IMR-90 (cell line): Measurements from ENCODE around the gene RYR3. TPM values are rescaled to one million over a fixed set of nuclear protein-coding genes. Genes with fewer than 3 reads are reported as not detected.

Experiments
- ATAC-seq: fragments of 200-7000 bp; cut with Tn5 transposase; 2 replicates; pipeline ENCODE4 v1.9.1; 2020; ENCODE audit warnings: low read depth, mild to moderate bottlenecking, moderate library complexity
- BruUV-seq: library from RNA; stranded (reverse); fragments of 400-500 nt; replicated peaks from 2 replicates; lab custom pipeline; 2021; lab: Mats Ljungman, UMichigan
- CTCF ChIA-PET: fragments of 300-600 bp; formaldehyde crosslinking; extraction: SDS; loops from one replicate; lab custom pipeline; 2021; ENCODE audit warnings: antibody characterized with exemption; lab: Yijun Ruan, JAX
- POLR2A ChIA-PET: fragments of 300-600 bp; sonication (Branson Sonifier 250); formaldehyde crosslinking; loops from one replicate; lab custom pipeline; 2022; ENCODE audit warnings: antibody characterized with exemption; ENCODE audit not compliant: unreplicated experiment; lab: Charles Lee
- DNase-seq: peaks from one replicate; pipeline ENCODE4 v3.0.0; 2013
- H2AFZ ChIP-seq: replicated peaks from 2 replicates; pipeline ENCODE3; 2013; ENCODE audit warnings: low read length, mild to moderate bottlenecking; ENCODE audit not compliant: poor library complexity
- H2AK5ac ChIP-seq: 2 replicates; pipeline ENCODE4 v1.6.1; 2013; ENCODE audit warnings: low read depth, low read length, inconsistent platforms
- H2AK9ac ChIP-seq: replicated peaks from 2 replicates; pipeline ENCODE3; 2013; ENCODE audit warnings: mild to moderate bottlenecking, low read depth, low read length, moderate library complexity; ENCODE audit not compliant: poor library complexity
- H2BK120ac ChIP-seq: 2 replicates; pipeline ENCODE4 v1.6.1; 2013; ENCODE audit warnings: low read depth, low read length, inconsistent platforms
- H2BK15ac ChIP-seq: 3 replicates; pipeline ENCODE4 v1.6.1; 2013; ENCODE audit warnings: low read depth, low read length, inconsistent platforms
- H2BK20ac ChIP-seq: 2 replicates; pipeline ENCODE4 v1.6.1; 2013; ENCODE audit warnings: low read depth, mild to moderate bottlenecking, inconsistent platforms, low read length, moderate library complexity
- H2BK5ac ChIP-seq: 2 replicates; pipeline ENCODE4 v1.6.1; 2013; ENCODE audit warnings: mild to moderate bottlenecking, low read depth, low read length, inconsistent platforms; ENCODE audit not compliant: poor library complexity, severe bottlenecking
- H3K14ac ChIP-seq: replicated peaks from 2 replicates; pipeline ENCODE4 v1.6.1; 2013; ENCODE audit warnings: low read depth, low read length, inconsistent platforms
- H3K18ac ChIP-seq: 2 replicates; pipeline ENCODE4 v1.6.1; 2013; ENCODE audit warnings: low read depth, low read length, control low read depth
- H3K23ac ChIP-seq: 2 replicates; pipeline ENCODE4 v1.6.1; 2013; ENCODE audit warnings: low read depth, low read length, inconsistent platforms
- H3K27ac ChIP-seq: 2 replicates; pipeline ENCODE4 v1.5.1; 2013; ENCODE audit warnings: mild to moderate bottlenecking, control low read depth, low read length; ENCODE audit not compliant: insufficient read depth
- H3K27me3 ChIP-seq: 2 replicates; pipeline ENCODE4 v1.6.1; 2013; ENCODE audit warnings: low read length; ENCODE audit not compliant: control insufficient read depth, insufficient read depth
- H3K36me3 ChIP-seq: 2 replicates; pipeline ENCODE4 v1.6.1; 2013; ENCODE audit warnings: low read length, mixed read lengths; ENCODE audit not compliant: control insufficient read depth, insufficient read depth
- H3K4ac ChIP-seq: 2 replicates; pipeline ENCODE4 v1.6.1; 2013; ENCODE audit warnings: low read depth, low read length, inconsistent platforms
- H3K4me1 ChIP-seq: 2 replicates; pipeline ENCODE4 v1.6.1; 2013; ENCODE audit warnings: low read length, mixed read lengths; ENCODE audit not compliant: control insufficient read depth, insufficient read depth
- H3K4me2 ChIP-seq: 2 replicates; pipeline ENCODE4 v1.6.1; 2013; ENCODE audit warnings: low read depth, mild to moderate bottlenecking, control low read depth, low read length, moderate library complexity
- H3K4me3 ChIP-seq: 2 replicates; pipeline ENCODE4 v1.5.1; 2013; ENCODE audit warnings: low read depth, mild to moderate bottlenecking, control low read depth, low read length, moderate library complexity; ENCODE audit not compliant: insufficient read depth
- H3K56ac ChIP-seq: 2 replicates; pipeline ENCODE4 v1.6.1; 2013; ENCODE audit warnings: low read length, inconsistent platforms; ENCODE audit not compliant: insufficient read depth; ENCODE audit errors: extremely low read depth
- H3K79me1 ChIP-seq, 2 experiments: 2 replicates each; pipeline ENCODE4 v1.6.1; 2013; ENCODE audit warnings: low read length in 2 of 2, inconsistent platforms in 1 of 2, low read depth in 1 of 2
- H3K9ac ChIP-seq: 2 replicates; pipeline ENCODE4 v1.6.1; 2013; ENCODE audit warnings: low read depth, low read length, control low read depth
- H3K9me1 ChIP-seq: 2 replicates; pipeline ENCODE4 v1.6.1; 2013; ENCODE audit warnings: low read length, inconsistent platforms; ENCODE audit not compliant: insufficient read depth
- H3K9me3 ChIP-seq: 2 replicates; pipeline ENCODE4 v1.6.1; 2013; ENCODE audit warnings: low read length; ENCODE audit not compliant: control insufficient read depth, insufficient read depth
- H4K20me1 ChIP-seq: 2 replicates; pipeline ENCODE4 v1.6.1; 2013; ENCODE audit warnings: low read length, inconsistent platforms; ENCODE audit not compliant: insufficient read depth
- H4K5ac ChIP-seq: 2 replicates; pipeline ENCODE4 v1.6.1; 2013; ENCODE audit warnings: mild to moderate bottlenecking, low read depth, low read length, control low read depth
- H4K8ac ChIP-seq, 2 experiments: 2 replicates each; pipeline ENCODE4 v1.6.1; 2013; ENCODE audit warnings: low read depth in 2 of 2, low read length in 2 of 2, control low read depth in 1 of 2, inconsistent platforms in 1 of 2
- H4K91ac ChIP-seq: 2 replicates; pipeline ENCODE4 v1.6.1; 2013; ENCODE audit warnings: low read depth, low read length, inconsistent platforms; ENCODE audit not compliant: insufficient read depth
- CEBPB ChIP-seq: IDR thresholded peaks from 2 replicates; pipeline ENCODE4 v1.6.1; 2012; ENCODE audit warnings: low read depth, low read length, improper control_type of control experiment
- CTCF ChIP-seq: conservative IDR thresholded peaks from 2 replicates; pipeline ENCODE4 v1.5.1; 2012; ENCODE audit warnings: mild to moderate bottlenecking, low read depth, low read length, improper control_type of control experiment
- MAFK ChIP-seq: IDR thresholded peaks from 2 replicates; pipeline ENCODE4 v1.6.1; 2012; ENCODE audit warnings: low read depth, low read length, improper control_type of control experiment
- POLR2A ChIP-seq: IDR thresholded peaks from 2 replicates; pipeline ENCODE4 v1.6.1; 2012; ENCODE audit warnings: mild to moderate bottlenecking, low read depth, low read length
- RFX5 ChIP-seq: IDR thresholded peaks from 2 replicates; pipeline ENCODE4 v1.8.0; 2012; ENCODE audit warnings: low read depth, mild to moderate bottlenecking, low read length, moderate library complexity
- SMC3 ChIP-seq: fragments of 150-350 bp; IDR thresholded peaks from 2 replicates; pipeline ENCODE4 v1.6.1; 2016; ENCODE audit warnings: low read depth, mild to moderate bottlenecking, antibody characterized with exemption, low read length, moderate library complexity
- WGBS, 2 experiments: methylation state at CpG; one replicate each; pipeline versions ENCODE4 v1.1.5 to v1.1.7; 2013; ENCODE audit warnings: missing lambda C conversion rate in 2 of 2; ENCODE audit not compliant: insufficient read length in 1 of 2; ENCODE audit errors: extremely low coverage in 2 of 2; 5-methylcytosine and 5-hydroxymethylcytosine counted together
- dilution Hi-C: fragments of 300-500 bp; cut with HindIII; formaldehyde crosslinking; loops from one replicate; pipeline ENCODE4 v1.14.3; 2018; ENCODE audit warnings: low sequenced_read_pairs; ENCODE audit not compliant: unreplicated experiment
- in situ Hi-C: fragments of 300-500 bp; cut with MboI; formaldehyde crosslinking; loops from 3 replicates; pipeline ENCODE4 v1.14.3; 2019; ENCODE audit warnings: low sequenced_read_pairs, inconsistent platforms, mixed read lengths
- intact Hi-C: fragments of 100-400 bp; cut with micrococcal nuclease; formaldehyde crosslinking; loops from 2 replicates; pipeline ENCODE4 v1.10.0; 2022
- polyA plus RNA-seq, 3 experiments: library from polyadenylated mRNA; depleted of rRNA; stranded (reverse); fragments of >200 nt; gene quantifications; 2 replicates each; pipeline ENCODE4 v1.2.3, GENCODE V29; 2012; ENCODE audit warnings: low replicate concordance in 1 of 3
- total RNA-seq: library from RNA; depleted of rRNA; stranded (reverse); fragments of >200 nt; gene quantifications from 2 replicates; pipeline ENCODE4 v1.2.3, GENCODE V29; 2012
- TF ChIP-seq, protein P1 (sequence below): fragments of 150-350 bp; IDR thresholded peaks from 2 replicates; pipeline ENCODE4 v1.6.1; 2017; ENCODE audit warnings: mild to moderate bottlenecking, antibody characterized with exemption, low read length, low read depth

The RYR3 gene
- total and polyA plus RNA-seq, 2 of the 4 experiments (the other 2 are of a cell fraction), result 0.18 TPM; not detected in 1

DNA sequence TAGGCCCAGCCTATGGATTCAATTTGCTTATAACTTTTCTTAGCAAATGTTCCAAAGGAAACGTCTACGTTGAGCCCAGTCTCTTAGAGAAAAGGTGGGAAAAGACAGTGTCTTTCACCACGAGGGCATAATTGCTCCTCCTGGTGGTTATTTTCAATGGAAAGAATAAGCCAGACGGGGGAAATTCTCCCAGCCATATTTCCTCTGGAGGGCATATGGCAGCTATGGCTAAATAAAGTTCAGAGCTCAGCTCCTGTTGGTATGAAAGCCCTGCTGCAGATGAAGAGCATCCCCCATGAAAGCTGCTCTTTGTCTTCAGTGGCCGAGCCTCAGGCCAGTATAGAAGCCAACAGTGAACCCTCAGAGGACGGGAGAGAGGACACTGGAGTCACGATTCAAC lies 297.9 kb downstream of the RYR3 start:
- CTCF ChIA-PET, result no interaction called here
- no peak overlapping the region for H2BK5ac ChIP-seq
- no peaks in the 10 kb centered on the region for H3K9me3 ChIP-seq
- in situ Hi-C loops, result no loop called here
- no peak overlapping the region for H3K4me3 ChIP-seq
- no peak overlapping the region for H2BK15ac ChIP-seq
- no peak overlapping the region for H3K18ac ChIP-seq
- no peaks in the 10 kb centered on the region for H3K4me1 ChIP-seq
- BruUV-seq, result no TSS peak
- H2AFZ ChIP-seq, result no peak overlapping the region
- no peaks in the 10 kb centered on the region for H3K79me1 ChIP-seq
- TF ChIP-seq POLR2A (no peak), SMC3 (0 out of 2 replicates have a peak, but pooled peaks have one; percentile 11), CTCF (peak; percentile 22; the same call in 1 of the 2 replicates), CEBPB (no peak), RFX5 (no peak), MAFK (no peak)
- TF ChIP-seq, protein P1, sequence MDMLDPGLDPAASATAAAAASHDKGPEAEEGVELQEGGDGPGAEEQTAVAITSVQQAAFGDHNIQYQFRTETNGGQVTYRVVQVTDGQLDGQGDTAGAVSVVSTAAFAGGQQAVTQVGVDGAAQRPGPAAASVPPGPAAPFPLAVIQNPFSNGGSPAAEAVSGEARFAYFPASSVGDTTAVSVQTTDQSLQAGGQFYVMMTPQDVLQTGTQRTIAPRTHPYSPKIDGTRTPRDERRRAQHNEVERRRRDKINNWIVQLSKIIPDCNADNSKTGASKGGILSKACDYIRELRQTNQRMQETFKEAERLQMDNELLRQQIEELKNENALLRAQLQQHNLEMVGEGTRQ, result no peak
- no peak overlapping the region for H3K14ac ChIP-seq
- H3K56ac ChIP-seq, result no peak overlapping the region
- intact Hi-C loops, result loop anchor here (5.0 kb wide), 1 partner anchor 316 kb away; no protein-coding TSS in a partner anchor
- H2BK20ac ChIP-seq, result no peak overlapping the region
- no peak overlapping the region for H4K8ac ChIP-seq
- H4K20me1 ChIP-seq, result no peaks in the 10 kb centered on the region
- H3K27me3 ChIP-seq, result peaks cover 2% of the 10 kb centered on the region; the same call in 1 of the 2 replicates
- no peak overlapping the region for H2AK5ac ChIP-seq
- H3K9ac ChIP-seq, result no peak overlapping the region
- no peak overlapping the region for H3K4me2 ChIP-seq
- H2BK120ac ChIP-seq, result no peak overlapping the region
- dilution Hi-C loops, result no loop called here
- no peaks in the 10 kb centered on the region for H3K36me3 ChIP-seq
- no peak for DNase-seq
- H4K91ac ChIP-seq, result no peak overlapping the region
- no peak overlapping the region for H3K23ac ChIP-seq
- H4K5ac ChIP-seq, result no peak overlapping the region
- WGBS, 2 experiments, result no CpG with 5 or more reads among the region's 7 CpGs
- H2AK9ac ChIP-seq, result no peak overlapping the region
- POLR2A ChIA-PET, result no interaction called here
- ATAC-seq, result no peak
- no peak overlapping the region for H3K27ac ChIP-seq
- no peak overlapping the region for H3K4ac ChIP-seq
- H3K9me1 ChIP-seq, result no peaks in the 10 kb centered on the region
